Activated CD8-positive, alpha-beta memory T cell treated with anti-CD3 and anti-CD28 coated beads, Interleukin-2, amount 50 U/mL, for 48 hours (primary cell): ENCODE results near the gene SCNN1B.
"Not testable (repeated sequence)": the region's sequence is repeated elsewhere in the genome, so short reads cannot be mapped to it uniquely, and the experiment has no call there.

ENCODE experiments used
- DNase-seq: peaks from one replicate; pipeline ENCODE4 v3.0.0-alpha.2; 2020

The SCNN1B gene

DNA sequence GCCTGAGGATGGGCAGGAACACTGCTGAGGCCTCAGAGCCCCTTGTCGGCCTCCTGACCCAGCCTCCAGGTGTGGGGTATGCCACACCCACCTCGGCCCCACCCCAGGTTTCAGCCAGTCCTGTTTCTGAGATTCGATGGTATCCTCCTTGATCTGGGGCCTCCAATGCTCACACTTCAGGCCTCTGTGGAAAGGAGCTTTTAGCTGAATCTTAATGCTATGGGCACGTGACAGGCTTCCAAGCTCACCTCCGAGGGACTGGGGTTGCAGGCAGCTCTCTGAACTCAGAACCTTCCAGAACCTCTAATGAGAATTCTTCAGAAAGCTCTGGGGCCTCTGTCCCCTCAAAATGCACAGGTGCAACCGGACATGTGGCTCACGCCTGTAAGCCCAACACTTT, 54.8 kb downstream of the SCNN1B start:
- no peak for DNase-seq

DNA sequence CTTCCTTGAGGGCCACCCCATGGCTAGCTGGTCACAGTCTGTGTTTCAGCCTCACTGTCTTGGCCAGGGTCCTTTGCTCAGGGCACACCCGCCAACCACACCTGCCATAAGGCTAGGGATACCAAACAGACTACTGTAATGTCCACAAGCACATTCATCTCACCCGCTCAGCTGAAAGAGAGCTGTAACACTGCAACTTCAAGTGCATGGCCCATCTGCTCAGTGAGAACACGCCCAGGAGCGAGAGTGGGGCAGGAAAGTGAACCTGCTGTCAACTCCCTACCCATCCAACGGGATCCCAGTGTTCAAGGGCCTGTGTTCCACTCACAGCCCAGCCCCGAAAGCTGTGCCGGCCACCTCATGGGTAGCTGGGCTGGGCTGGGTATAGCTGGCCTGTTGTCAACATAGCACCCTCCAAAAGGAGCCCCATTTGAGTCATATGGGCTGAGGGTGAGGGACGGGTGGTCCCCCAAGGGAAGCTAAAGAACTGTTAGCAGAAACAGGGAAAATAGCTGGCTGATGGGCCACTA, 55.7 kb downstream of the SCNN1B start:
- DNase-seq: no peak

- no peak for DNase-seq
Measured at GRCh38 chr16:23359092-23359760, 57.1 kb downstream of the SCNN1B start.

DNA sequence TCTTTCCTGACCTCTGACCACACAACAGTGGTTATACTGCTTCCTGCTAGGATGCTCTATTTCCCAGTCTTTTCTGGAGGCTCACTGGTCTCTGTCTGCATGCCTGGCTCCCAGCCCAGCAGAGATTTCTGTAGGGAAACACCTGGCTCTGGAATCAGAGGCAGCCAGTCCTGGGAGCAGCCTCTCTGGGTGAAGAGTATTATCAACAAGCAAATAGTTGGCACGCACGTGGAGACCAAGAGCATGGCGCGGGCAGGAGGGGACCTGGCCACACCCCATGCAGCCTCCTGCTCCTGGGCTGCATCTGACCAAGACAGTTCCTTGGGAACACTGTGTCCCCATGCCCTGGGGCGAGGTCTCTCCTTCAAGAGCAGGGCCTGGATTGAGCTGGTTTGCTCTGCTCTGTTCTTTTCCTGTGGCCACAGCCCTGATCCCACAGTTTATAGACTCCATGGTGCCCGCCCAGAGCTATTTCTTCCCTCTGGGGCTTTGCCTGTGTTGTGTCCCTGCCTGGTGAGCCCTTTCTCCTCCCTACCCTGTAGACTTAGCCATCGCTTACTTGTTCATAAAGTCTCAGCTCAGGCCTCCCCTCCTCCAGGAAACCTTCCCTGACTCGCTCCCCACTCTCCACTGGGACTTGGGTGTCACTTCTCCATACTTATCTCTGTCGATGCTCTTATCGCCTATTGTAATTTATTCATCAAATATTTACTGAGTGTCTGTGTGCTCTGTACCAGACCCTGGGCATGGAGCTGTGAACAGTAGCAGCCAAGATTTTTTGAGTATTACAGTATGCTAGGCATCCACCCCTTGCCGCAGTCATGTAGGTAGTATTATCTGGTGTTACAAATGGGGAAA, 60.6 kb downstream of the SCNN1B start:
- DNase-seq: no peak

- no peak for DNase-seq
Measured at GRCh38 chr16:23365602-23366240, 63.6 kb downstream of the SCNN1B start.

- not testable (repeated sequence) for DNase-seq
Measured at GRCh38 chr16:23366341-23366740, 64.2 kb downstream of the SCNN1B start.

DNA sequence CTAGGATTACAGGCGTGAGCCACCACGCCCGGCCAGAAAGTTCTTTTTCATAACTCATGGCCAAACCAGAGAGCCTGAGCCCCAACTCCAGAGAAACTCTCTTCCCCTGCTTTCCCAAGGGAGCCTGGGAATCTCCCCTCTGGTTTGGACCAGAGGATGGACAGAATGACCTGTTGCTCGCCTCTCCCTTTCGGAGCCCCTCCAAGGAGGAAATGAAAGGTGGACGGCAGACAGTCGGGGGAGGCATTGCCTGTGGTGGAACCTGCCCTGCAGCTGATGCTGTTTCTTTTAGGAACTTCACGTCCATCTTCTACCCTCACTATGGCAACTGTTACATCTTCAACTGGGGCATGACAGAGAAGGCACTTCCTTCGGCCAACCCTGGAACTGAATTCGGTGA, 65.5 kb downstream of the SCNN1B start:
- DNase-seq: no peak

- no peak for DNase-seq
Measured at GRCh38 chr16:23367988-23368387, 65.9 kb downstream of the SCNN1B start.

DNA sequence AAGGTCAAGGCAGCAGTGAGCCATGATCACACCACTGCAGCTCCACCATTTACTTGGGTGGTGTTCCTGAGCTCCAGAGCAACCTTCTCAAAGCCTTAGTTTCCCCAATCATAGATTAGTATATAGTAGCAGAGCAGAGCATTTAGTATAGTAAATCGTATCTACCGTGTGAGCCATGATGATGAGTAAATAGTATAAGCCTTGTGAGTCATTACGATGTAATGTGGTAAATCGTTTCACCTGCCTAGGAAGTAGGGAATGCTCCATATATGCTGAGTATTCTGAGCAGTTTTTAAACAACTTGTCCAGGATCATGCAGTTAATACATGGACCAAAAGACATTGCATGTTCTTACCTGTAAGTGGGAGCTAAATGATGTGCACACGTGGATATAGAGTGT, 66.4 kb downstream of the SCNN1B start:
- no peak for DNase-seq

GRCh38 chr16:23369416-23369815, 67.3 kb downstream of the SCNN1B start:
- no peak for DNase-seq

DNA sequence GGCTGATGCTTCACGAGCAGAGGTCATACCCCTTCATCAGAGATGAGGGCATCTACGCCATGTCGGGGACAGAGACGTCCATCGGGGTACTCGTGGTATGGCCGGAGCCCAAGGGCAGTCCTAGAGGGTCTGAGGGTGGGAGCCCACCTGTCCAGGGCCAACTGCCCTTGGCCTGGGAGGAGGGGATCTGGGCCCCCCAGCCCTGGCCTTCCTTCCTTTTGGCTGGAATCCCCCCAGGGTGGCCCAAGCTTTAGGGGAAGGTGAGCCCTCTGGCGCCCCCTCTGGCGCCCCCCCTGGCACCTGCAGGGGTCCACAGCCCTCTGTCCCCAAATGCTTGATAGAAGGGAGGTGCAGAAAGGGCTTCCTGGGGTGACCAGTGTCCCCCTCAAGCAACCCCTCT, 69.3 kb downstream of the SCNN1B start:
- no peak for DNase-seq

DNA sequence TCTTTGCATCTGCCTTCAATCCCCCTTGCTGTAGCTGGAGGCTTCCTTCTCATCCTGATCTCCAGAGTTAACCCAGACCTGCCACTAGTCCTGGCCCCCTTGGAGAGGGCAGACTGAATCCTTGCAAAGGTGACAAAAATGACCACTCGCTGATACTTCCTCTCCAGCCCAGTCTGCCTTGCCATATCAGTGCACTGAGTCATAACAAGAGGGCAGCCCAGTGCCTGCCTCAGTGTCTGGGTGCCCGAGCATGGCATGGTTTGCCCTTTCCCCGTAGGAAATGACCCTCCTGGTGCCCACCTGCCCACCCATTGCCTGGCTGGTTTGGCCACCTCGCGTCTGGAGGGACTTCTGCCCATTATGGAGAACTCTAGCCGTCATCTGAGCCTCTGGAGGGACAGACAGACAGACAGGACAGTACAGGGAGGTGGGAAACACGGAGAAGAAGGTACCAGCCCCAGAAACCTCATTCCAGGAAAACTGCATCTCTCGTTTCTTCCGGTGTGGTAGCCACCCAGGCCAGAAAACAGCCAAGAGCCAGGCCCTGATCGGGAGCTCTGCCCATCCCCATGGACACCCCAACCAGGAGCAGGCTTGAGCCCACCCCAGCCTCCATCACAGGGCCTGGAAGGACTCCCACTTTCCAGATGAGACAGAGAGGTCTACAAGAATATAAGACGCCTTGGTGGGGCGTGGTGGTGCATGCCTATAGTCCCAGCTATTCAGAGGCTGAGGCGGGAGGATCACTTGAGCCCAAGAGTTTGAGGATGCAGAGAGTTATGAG, 71.5 kb downstream of the SCNN1B start:
- no peak for DNase-seq

- DNase-seq: no peak
Measured at GRCh38 chr16:23374721-23375510, 72.8 kb downstream of the SCNN1B start.

GRCh38 chr16:23375643-23376042, 73.5 kb downstream of the SCNN1B start:
- DNase-seq: no peak

GRCh38 chr16:23377071-23377931, 75.2 kb downstream of the SCNN1B start:
- DNase-seq: no peak

GRCh38 chr16:23378256-23378655, 76.2 kb downstream of the SCNN1B start:
- DNase-seq: no peak

- DNase-seq: no peak
Measured at GRCh38 chr16:23378921-23379320, 76.8 kb downstream of the SCNN1B start.

- no peak for DNase-seq
Measured at GRCh38 chr16:23379707-23380106, 77.6 kb downstream of the SCNN1B start.

DNA sequence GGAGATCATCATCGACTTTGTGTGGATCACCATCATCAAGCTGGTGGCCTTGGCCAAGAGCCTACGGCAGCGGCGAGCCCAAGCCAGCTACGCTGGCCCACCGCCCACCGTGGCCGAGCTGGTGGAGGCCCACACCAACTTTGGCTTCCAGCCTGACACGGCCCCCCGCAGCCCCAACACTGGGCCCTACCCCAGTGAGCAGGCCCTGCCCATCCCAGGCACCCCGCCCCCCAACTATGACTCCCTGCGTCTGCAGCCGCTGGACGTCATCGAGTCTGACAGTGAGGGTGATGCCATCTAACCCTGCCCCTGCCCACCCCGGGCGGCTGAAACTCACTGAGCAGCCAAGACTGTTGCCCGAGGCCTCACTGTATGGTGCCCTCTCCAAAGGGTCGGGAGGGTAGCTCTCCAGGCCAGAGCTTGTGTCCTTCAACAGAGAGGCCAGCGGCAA, 78.4 kb downstream of the SCNN1B start:
- no peak for DNase-seq

- not testable (repeated sequence) for DNase-seq
Measured at GRCh38 chr16:23381702-23382101, 79.6 kb downstream of the SCNN1B start.

- DNase-seq: no peak
Measured at GRCh38 chr16:23382279-23382678, 80.2 kb downstream of the SCNN1B start.
